Sigmoid colon (tissue), 7 donors: ENCODE data around the gene APPBP2. TPM values are rescaled to one million over a fixed set of nuclear protein-coding genes. Genes with fewer than 3 reads are reported as not detected.

Experiments used
- DNase-seq: peaks from one replicate; pipeline ENCODE4 v3.0.0-alpha.2; 2019
- H3K27ac ChIP-seq, 4 donors: fragments of 200-600 bp; sonication (generic); one replicate each; pipeline ENCODE4 v1.5.1; 2016 to 2019; ENCODE audit warnings: mild to moderate bottlenecking in 1 of 4
- H3K27me3 ChIP-seq, 3 donors: fragments of 200-600 bp; sonication (generic); one replicate each; pipeline ENCODE4 v1.5.1; 2019; ENCODE audit warnings: mild to moderate bottlenecking in 1 of 3
- H3K36me3 ChIP-seq, 4 donors: fragments of 200-600 bp; sonication (generic); one replicate each; pipeline ENCODE4 v1.5.1; 2016 to 2019
- H3K4me1 ChIP-seq, 4 donors: fragments of 200-600 bp; sonication (generic); one replicate each; pipeline ENCODE4 v1.5.1; 2017 to 2019
- H3K4me3 ChIP-seq, 4 donors: fragments of 200-600 bp; sonication (generic); one replicate each; pipeline ENCODE4 v1.5.1; 2017 to 2019; ENCODE audit warnings: mild to moderate bottlenecking in 2 of 4, moderate library complexity in 1 of 4
- H3K9me3 ChIP-seq, 4 donors: fragments of 200-600 bp in 3 of 4; sonication (generic) in 3 of 4; one replicate each; pipeline versions ENCODE4 v1.5.1 to v1.6.1; 2013 to 2019
- EP300 ChIP-seq, 4 donors: sonication (generic); formaldehyde crosslinking; IDR thresholded peaks; one replicate each; pipeline ENCODE4 v1.6.1; 2017; ENCODE audit warnings: antibody characterized with exemption in 4 of 4
- POLR2A ChIP-seq, 2 donors: fragments of 450-650 bp; IDR thresholded peaks; one replicate each; pipeline ENCODE4 v1.6.1; 2016; ENCODE audit warnings: antibody characterized with exemption in 2 of 2, mild to moderate bottlenecking in 2 of 2, moderate library complexity in 2 of 2
- POLR2AphosphoS5 ChIP-seq, 4 donors: sonication (generic); formaldehyde crosslinking; IDR thresholded peaks; one replicate each; pipeline ENCODE4 v1.6.1; 2017; ENCODE audit warnings: antibody characterized with exemption in 4 of 4
- WGBS, 2 donors: extraction: QIAGEN DNeasy Blood & Tissue Kit; methylation state at CpG; one replicate each; pipeline ENCODE4 v1.1.7; 2013; 5-methylcytosine and 5-hydroxymethylcytosine counted together
- intact Hi-C: fragments of 100-400 bp; cut with DNase I; formaldehyde crosslinking; loops from one replicate; pipeline ENCODE4 v1.15.1; 2023
- polyA plus RNA-seq, 3 donors: library from polyadenylated mRNA; stranded (reverse); fragments of 200-250 nt; gene quantifications; one replicate each; pipeline ENCODE4 v1.2.3, GENCODE V29; 2013
- total RNA-seq, 4 donors: library from RNA; depleted of rRNA; stranded (reverse); fragments of >200 nt; gene quantifications; one replicate each; pipeline ENCODE4 v1.1.0, GENCODE V29; 2016
- TF ChIP-seq, protein P1 (sequence below), 4 experiments: fragments of 450-650 bp in 3 of 4; fragments of 200-600 bp in 1 of 4; IDR thresholded peaks; one replicate each; pipeline ENCODE4 v1.5.1; 2016 to 2019; ENCODE audit warnings: antibody characterized with exemption in 4 of 4, mild to moderate bottlenecking in 3 of 4, moderate library complexity in 2 of 4
- donor health status: healthy with polysubstance abuse.
- donor health status: Bipolar disorder and iron deficiency.
- donor health status: healthy.

The APPBP2 gene, protein sequence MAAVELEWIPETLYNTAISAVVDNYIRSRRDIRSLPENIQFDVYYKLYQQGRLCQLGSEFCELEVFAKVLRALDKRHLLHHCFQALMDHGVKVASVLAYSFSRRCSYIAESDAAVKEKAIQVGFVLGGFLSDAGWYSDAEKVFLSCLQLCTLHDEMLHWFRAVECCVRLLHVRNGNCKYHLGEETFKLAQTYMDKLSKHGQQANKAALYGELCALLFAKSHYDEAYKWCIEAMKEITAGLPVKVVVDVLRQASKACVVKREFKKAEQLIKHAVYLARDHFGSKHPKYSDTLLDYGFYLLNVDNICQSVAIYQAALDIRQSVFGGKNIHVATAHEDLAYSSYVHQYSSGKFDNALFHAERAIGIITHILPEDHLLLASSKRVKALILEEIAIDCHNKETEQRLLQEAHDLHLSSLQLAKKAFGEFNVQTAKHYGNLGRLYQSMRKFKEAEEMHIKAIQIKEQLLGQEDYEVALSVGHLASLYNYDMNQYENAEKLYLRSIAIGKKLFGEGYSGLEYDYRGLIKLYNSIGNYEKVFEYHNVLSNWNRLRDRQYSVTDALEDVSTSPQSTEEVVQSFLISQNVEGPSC
- total RNA-seq (10 to 100 TPM; 26.2 to 36.0 (median 33.8) TPM), polyA plus RNA-seq (1 to 10 TPM; 7.9 to 9.3 (median 8.4) TPM)

DNA sequence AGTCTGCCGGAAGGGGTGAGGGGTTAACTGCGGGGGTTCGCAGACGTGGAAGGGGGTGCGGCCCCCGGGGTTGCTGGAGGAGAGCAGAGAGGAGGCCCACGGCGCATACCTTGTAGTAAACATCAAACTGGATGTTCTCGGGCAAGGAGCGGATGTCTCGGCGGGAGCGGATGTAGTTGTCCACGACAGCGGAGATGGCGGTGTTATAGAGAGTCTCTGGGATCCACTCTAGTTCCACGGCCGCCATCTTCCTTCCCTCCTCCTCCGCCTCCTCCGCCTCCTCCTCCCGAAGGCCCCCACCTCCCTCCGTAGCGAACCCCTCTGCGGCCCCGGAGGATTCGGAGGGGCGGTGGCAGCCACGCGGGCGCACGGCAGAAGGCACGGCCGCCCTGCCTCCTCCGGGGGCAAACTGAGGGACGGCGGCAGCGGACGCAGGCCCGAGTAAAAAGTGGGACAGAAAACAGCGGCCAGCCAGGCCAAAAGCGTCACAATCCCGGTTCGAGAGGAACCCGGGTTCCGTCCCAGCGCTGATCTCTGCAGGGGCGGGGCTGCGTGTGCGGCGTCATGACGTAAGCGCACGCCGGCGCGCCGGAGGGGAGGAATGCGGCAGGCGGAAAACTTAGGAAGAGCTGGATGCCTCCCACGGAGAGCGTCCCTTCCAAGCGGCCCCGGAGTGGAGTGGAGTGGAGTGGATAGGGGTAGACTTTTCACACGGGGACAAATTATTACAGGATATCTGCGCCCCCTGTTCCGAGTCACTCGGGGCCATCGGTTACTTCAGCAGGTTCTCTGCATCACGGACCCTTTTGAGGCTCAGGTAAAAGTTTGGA, at the start of gene APPBP2:
Gene APPBP2 (minus strand): TSS at position 558 of the 830 bp plus-strand sequence. CDS start 311 bp downstream, at position 247.
- Histone ChIP-seq H3K9me3 (no peaks in the 10 kb centered on the region), H3K4me3 (peak within 1 kb of the TSS; percentile 79 to 90 (median 82)), H3K36me3 (no peaks in the 10 kb centered on the region), H3K27me3 (no peaks in the 10 kb centered on the region), H3K4me1 (peaks cover 0 to 45% (median 40%) of the 10 kb centered on the region in 4 donors), H3K27ac (peak within 1 kb of the TSS; percentile 98 to 99 (median 98))
- intact Hi-C loops: loop anchor here (1.0 to 2.0 kb wide), 4 partner anchors 43 to 134 kb away; partner anchors contain the start of genes PPM1D and USP32
- TF ChIP-seq POLR2A (IDR thresholded peaks at IDR 0.05) (peak; percentile 73 to 84), POLR2AphosphoS5 (IDR thresholded peaks at IDR 0.05) (peak; percentile 94 to 95 (median 94)), EP300 (IDR thresholded peaks at IDR 0.05) (no peak)
- TF ChIP-seq, protein P1, sequence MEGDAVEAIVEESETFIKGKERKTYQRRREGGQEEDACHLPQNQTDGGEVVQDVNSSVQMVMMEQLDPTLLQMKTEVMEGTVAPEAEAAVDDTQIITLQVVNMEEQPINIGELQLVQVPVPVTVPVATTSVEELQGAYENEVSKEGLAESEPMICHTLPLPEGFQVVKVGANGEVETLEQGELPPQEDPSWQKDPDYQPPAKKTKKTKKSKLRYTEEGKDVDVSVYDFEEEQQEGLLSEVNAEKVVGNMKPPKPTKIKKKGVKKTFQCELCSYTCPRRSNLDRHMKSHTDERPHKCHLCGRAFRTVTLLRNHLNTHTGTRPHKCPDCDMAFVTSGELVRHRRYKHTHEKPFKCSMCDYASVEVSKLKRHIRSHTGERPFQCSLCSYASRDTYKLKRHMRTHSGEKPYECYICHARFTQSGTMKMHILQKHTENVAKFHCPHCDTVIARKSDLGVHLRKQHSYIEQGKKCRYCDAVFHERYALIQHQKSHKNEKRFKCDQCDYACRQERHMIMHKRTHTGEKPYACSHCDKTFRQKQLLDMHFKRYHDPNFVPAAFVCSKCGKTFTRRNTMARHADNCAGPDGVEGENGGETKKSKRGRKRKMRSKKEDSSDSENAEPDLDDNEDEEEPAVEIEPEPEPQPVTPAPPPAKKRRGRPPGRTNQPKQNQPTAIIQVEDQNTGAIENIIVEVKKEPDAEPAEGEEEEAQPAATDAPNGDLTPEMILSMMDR (IDR thresholded peaks at IDR 0.05): no peak
- 0 to 1% methylated on average over 69 of the region's 69 CpGs for WGBS, 2 donors
- DNase-seq: peak; percentile 94

DNA sequence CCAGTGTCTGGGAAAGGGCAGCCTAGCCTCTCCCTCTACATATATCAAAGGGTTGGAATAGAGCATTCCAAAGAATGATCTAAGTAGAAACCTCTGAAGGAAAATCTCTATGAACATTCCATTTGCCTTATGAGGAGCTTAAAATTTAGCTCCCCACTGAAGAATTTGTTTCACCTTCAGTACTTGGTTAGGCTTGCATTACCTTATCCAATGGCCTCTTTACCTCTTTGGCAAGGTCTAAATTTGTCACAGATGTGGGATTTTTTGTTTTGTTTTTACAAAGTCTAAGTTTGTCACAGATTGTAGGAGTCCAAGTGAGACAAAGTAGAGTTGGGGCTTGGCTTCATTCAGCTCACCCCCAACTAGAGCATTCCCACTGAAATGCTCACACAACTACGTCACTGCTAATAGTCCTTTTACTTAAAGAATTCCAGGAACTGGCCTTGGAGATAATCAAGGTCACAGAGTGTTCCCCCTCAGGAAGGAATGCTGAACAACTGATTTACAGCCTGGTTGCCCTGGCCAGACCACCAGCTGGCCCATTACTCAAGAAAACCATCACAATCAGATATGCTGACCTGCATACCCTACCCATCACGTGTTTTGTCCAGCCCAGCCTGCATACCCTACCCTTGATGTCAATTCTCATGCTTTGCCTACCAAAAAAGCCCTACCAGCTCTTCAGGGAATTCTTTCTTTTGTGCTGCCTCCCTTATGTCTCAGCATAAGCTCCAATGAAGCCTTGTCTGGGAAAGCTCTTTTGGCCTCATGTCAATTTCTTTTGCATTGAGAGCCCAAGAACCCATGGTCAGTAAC, 47.4 kb upstream of the APPBP2 start:
- Histone ChIP-seq H3K36me3 (no peaks in the 10 kb centered on the region), H3K9me3 (no peaks in the 10 kb centered on the region), H3K27me3 (no peaks in the 10 kb centered on the region), H3K4me1 (peaks cover 0 to 35% (median 14%) of the 10 kb centered on the region in 4 donors), H3K27ac (peak overlapping the region in 3 of 4 donors; percentile 26 to 62 (median 61)), H3K4me3 (no peak overlapping the region)
- DNase-seq: peak; percentile 37
- TF ChIP-seq, protein P1 (IDR thresholded peaks at IDR 0.05): no peak
- TF ChIP-seq POLR2A (IDR thresholded peaks at IDR 0.05) (no peak), EP300 (IDR thresholded peaks at IDR 0.05) (peak in 2 of 4 donors; percentile 10 to 41), POLR2AphosphoS5 (IDR thresholded peaks at IDR 0.05) (peak in 2 of 4 donors; percentile 24 to 33)
- WGBS, 2 donors: 76 to 86% methylated on average over 2 of the region's 2 CpGs
- intact Hi-C loops: no loop called here

DNA sequence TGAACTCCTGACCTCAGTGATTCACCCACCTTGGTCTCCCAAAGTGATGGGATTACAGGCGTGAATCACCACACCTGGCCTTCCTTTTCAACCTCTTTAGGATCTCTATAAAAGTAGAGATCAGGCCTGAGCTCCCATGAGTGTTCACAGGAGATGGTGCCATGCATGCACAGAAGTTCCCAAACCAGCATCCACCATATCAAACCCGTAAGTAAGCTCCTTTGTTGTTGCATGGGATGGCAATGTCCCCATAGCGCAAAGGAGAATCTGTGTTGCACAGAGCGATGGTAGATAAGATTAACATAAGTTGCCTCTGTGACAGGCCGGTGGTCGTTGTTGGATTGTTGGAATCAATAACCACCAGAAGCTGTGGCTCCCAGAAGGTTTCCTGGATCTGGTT, 39.2 kb upstream of the APPBP2 start:
- WGBS, 2 donors: 86 to 96% methylated on average over 6 of the region's 6 CpGs
- peaks cover 0 to 8% (median 3%) of the 10 kb centered on the region in 4 donors for H3K4me1 ChIP-seq

More for the DNA sequence above, 39.2 kb upstream of the APPBP2 start:
- Histone ChIP-seq H3K4me3 (no peak overlapping the region), H3K36me3 (no peaks in the 10 kb centered on the region), H3K27ac (no peak overlapping the region), H3K9me3 (no peaks in the 10 kb centered on the region), H3K27me3 (no peaks in the 10 kb centered on the region)
- TF ChIP-seq POLR2A (IDR thresholded peaks at IDR 0.05) (no peak), POLR2AphosphoS5 (IDR thresholded peaks at IDR 0.05) (no peak), EP300 (IDR thresholded peaks at IDR 0.05) (no peak)
- TF ChIP-seq, protein P1 (IDR thresholded peaks at IDR 0.05): no peak
- DNase-seq: no peak
- intact Hi-C loops: loop anchor here (5.0 kb wide), 1 partner anchor 37 kb away; the partner anchor contains the start of gene PPM1D
